Lung (tissue), 16 donors: ENCODE results near the gene COL12A1. TPM values are rescaled to one million over a fixed set of nuclear protein-coding genes. Genes with fewer than 3 reads are reported as not detected.

Experiments
- ATAC-seq: fragments of 200-7000 bp; cut with Tn5 transposase; one replicate; pipeline ENCODE4 v1.9.1; 2020; ENCODE audit warnings: moderate number of reproducible peaks; ENCODE audit not compliant: insufficient read depth, low FRiP score
- DNase-seq, 3 donors: peaks; one replicate each; pipeline ENCODE4 v3.0.0-alpha.2; 2013 to 2017
- H3K27ac ChIP-seq, 2 donors: one replicate each; pipeline ENCODE4 v1.5.1; 2013; ENCODE audit warnings: mild to moderate bottlenecking in 2 of 2, moderate library complexity in 2 of 2, control low read depth in 1 of 2, inconsistent platforms in 1 of 2, low read depth in 1 of 2, low read length in 1 of 2
- H3K27me3 ChIP-seq, 3 donors: one replicate each; pipeline ENCODE4 v1.5.1; 2013; ENCODE audit warnings: low read length in 2 of 3; ENCODE audit not compliant: control insufficient read depth in 3 of 3, insufficient read depth in 3 of 3
- H3K36me3 ChIP-seq, 4 donors: one replicate each; pipeline ENCODE4 v1.5.1; 2013; ENCODE audit warnings: low read length in 4 of 4, mild to moderate bottlenecking in 1 of 4, moderate library complexity in 1 of 4; ENCODE audit not compliant: control insufficient read depth in 4 of 4, insufficient read depth in 4 of 4
- H3K4me1 ChIP-seq, 5 donors: one replicate each; pipeline ENCODE4 v1.5.1; 2013; ENCODE audit warnings: low read length in 5 of 5, mild to moderate bottlenecking in 2 of 5, moderate library complexity in 1 of 5; ENCODE audit not compliant: control insufficient read depth in 5 of 5, insufficient read depth in 5 of 5
- H3K4me3 ChIP-seq: one replicate; pipeline ENCODE4 v1.5.1; 2013; ENCODE audit warnings: mild to moderate bottlenecking, control low read depth, moderate library complexity
- H3K9ac ChIP-seq, 2 donors: one replicate each; pipeline ENCODE4 v1.5.1; 2013; ENCODE audit warnings: low read length in 2 of 2, control low read depth in 1 of 2; ENCODE audit not compliant: insufficient read depth in 1 of 2
- H3K9me3 ChIP-seq, 4 donors: one replicate each; pipeline ENCODE4 v1.5.1; 2013; ENCODE audit warnings: low read length in 3 of 4, mild to moderate bottlenecking in 1 of 4, moderate library complexity in 1 of 4; ENCODE audit not compliant: control insufficient read depth in 4 of 4, insufficient read depth in 3 of 4
- WGBS, 2 donors: extraction: QIAGEN DNeasy Blood & Tissue Kit; methylation state at CpG; one replicate each; pipeline ENCODE4 v1.1.7; 2013; 5-methylcytosine and 5-hydroxymethylcytosine counted together
- long read RNA-seq, 5 donors: transcript quantifications; one replicate each; lab custom pipeline, GENCODE V29; 2026
- polyA plus RNA-seq, 2 donors: library from polyadenylated mRNA; stranded (reverse); fragments of 200-250 nt; gene quantifications; one replicate each; pipeline ENCODE4 v1.2.1, GENCODE V29; 2013
- total RNA-seq, 2 donors: library from RNA; depleted of rRNA in 1 of 2; stranded (reverse); fragments of >200 nt in 1 of 2; gene quantifications; one replicate each; pipeline ENCODE4 v1.2.1, GENCODE V29; 2014 to 2021
- TF ChIP-seq, protein P1 (sequence below): IDR thresholded peaks from 2 replicates; pipeline ENCODE4 v1.5.1; 2012; ENCODE audit warnings: mild to moderate bottlenecking; ENCODE audit errors: control extremely low read depth, extremely low read depth
- donor health status: control.
- donor health status: control.
- donor health status: Bipolar disorder and iron deficiency.
- donor health status: healthy.
- donor health status: DM: yes; HTN: yes; CAD: no.

The COL12A1 gene
- total RNA-seq (10 to 100 TPM; 45.1 to 75.7 TPM), polyA plus RNA-seq (10 to 100 TPM; 10.6 to 14.2 TPM)
- long read RNA-seq, donor 1, partial matches to known transcripts = 11 of 11 reads
- long read RNA-seq, donor 1, other reads (novel, unspliced or antisense) = 0 of 11 reads
- long read RNA-seq, donor 2 = 0 reads
- long read RNA-seq, donor 3 = 0 reads
- long read RNA-seq, donor 4 = 0 reads
- long read RNA-seq, donor 5 = 0 reads

DNA sequence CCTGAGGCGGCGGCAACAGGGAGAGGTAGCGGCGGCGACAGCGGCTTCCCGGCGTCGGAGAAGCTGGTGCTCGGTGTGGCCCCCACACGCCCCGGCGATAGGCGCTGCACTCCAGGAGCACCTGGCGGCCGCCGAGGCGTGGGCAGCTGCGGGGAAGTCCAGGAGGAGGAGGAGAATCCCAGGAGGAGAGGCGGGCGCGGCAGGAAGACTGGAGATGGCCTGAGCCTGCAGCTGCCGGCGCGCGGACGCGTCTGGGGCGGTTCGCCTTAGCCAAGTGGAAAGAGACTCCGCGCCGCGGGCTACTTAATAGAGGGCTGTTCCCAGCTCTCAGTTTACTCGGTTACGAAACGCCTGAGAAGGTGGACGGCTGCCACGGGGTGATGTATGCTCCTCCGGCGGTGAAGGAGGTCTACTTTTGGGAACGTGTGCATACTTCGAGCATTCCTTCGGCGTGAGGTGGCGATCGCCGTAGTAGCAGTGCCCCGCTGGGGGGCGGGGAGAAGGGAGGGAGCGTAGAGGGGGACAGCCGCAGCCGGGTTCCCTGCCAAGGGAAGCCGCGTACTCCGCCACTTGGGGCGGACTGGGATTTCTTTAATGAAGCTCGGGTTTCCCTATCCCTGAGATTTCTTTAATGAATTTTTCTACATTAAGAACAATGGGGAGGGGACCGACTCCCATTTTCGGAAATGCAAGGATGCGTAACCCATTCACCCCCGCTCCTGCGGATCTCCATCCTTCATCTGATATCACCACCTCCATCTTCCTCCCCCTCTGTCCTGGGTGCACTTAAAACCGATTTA is at the start of gene COL12A1:
COL12A1 (minus strand) TSS at position 278 of the 800 bp plus-strand sequence. CDS start 3,261 bp downstream, outside the sequence.
- TF ChIP-seq, protein P1, sequence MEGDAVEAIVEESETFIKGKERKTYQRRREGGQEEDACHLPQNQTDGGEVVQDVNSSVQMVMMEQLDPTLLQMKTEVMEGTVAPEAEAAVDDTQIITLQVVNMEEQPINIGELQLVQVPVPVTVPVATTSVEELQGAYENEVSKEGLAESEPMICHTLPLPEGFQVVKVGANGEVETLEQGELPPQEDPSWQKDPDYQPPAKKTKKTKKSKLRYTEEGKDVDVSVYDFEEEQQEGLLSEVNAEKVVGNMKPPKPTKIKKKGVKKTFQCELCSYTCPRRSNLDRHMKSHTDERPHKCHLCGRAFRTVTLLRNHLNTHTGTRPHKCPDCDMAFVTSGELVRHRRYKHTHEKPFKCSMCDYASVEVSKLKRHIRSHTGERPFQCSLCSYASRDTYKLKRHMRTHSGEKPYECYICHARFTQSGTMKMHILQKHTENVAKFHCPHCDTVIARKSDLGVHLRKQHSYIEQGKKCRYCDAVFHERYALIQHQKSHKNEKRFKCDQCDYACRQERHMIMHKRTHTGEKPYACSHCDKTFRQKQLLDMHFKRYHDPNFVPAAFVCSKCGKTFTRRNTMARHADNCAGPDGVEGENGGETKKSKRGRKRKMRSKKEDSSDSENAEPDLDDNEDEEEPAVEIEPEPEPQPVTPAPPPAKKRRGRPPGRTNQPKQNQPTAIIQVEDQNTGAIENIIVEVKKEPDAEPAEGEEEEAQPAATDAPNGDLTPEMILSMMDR = no peak
- Histone ChIP-seq H3K9me3 (peaks cover 0 to 2% (median 0%) of the 10 kb centered on the region in 4 donors), H3K27ac (peak within 1 kb of the TSS in 1 of 2 donors; percentile 84), H3K9ac (peak within 1 kb of the TSS in 1 of 2 donors; percentile 40), H3K4me3 (peak within 1 kb of the TSS; percentile 53), H3K27me3 (peaks cover 0 to 48% (median 38%) of the 10 kb centered on the region in 3 donors), H3K36me3 (no peaks in the 10 kb centered on the region), H3K4me1 (peaks cover 0 to 61% (median 15%) of the 10 kb centered on the region in 5 donors)
- 1% methylated on average over 63 to 64 of the region's 64 CpGs for WGBS, 2 donors
- DNase-seq (peak; percentile 74 to 87 (median 78)), ATAC-seq (peak; percentile 73)

DNA sequence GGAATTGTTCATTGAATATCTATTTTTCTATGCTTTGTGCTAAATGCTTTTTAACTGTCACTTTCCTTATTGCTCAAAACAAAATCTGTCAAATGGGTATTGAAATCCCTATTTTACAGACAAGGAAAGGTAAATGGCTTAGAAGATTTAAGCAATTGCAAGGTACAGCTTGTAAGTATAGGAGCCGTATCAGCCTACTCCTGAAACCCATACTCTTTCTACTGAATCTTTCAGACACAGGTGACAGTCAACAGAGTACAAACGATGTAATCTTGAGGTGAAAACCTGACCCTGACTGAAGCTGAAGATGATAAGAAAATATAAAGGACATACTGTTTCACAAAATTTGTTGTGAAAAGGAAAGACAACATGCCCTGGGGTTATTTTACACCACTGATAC is 44.7 kb upstream of the COL12A1 start:
- Histone ChIP-seq H3K4me1 (no peaks in the 10 kb centered on the region), H3K9ac (no peak overlapping the region), H3K36me3 (peaks cover 2 to 13% (median 6%) of the 10 kb centered on the region in 4 donors), H3K4me3 (no peak overlapping the region), H3K27me3 (peaks cover 0 to 6% (median 3%) of the 10 kb centered on the region in 3 donors), H3K9me3 (no peaks in the 10 kb centered on the region), H3K27ac (no peak overlapping the region)
- no peak for ATAC-seq
- no peak for DNase-seq
- WGBS, 2 donors = 84 to 95% methylated on average over 2 of the region's 2 CpGs
- TF ChIP-seq, protein P1 = no peak

DNA sequence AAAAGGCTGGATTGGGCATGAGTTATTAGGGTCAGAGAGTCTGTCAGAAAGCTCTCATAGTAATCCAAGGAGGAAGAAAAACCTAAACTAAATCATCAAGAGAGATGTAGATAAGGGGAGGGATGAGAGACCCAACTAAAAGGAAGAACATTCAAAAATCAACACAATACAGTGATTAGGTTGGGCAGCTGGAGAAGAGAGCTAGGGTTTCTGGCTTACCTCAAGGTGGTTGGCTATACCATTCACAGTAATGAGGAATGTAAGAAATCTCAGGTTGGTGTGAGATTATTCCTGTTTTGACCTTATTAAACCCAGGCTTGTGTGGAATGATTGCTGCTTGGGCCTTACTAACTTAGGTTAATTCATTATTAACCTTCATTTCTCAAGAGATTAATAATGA is 44.0 kb upstream of the COL12A1 start:
- Histone ChIP-seq H3K27me3 (peaks cover 0 to 7% (median 3%) of the 10 kb centered on the region in 3 donors), H3K4me1 (no peaks in the 10 kb centered on the region), H3K9ac (no peak overlapping the region), H3K9me3 (no peaks in the 10 kb centered on the region), H3K27ac (no peak overlapping the region), H3K36me3 (peaks cover 0 to 9% (median 4%) of the 10 kb centered on the region in 4 donors), H3K4me3 (no peak overlapping the region)
- DNase-seq = no peak
- ATAC-seq = no peak
- TF ChIP-seq, protein P1 = no peak
